ENCODE data around the gene RND1. TPM values are rescaled to one million over a fixed set of nuclear protein-coding genes. Genes with fewer than 3 reads are reported as not detected.

The RND1 gene
- total and polyA plus RNA-seq, 2 of the 13 experiments (the other 11 are each of a cell fraction or from before 2014, with no cell fraction given) = 1.8 to 1.9 TPM

GRCh38 chr12:48890657-48891418 lies 25.2 kb upstream of the RND1 start (continued):
- TF ChIP-seq ZNF30 (CRISPR knock-in tag; IDR thresholded peaks at IDR 0.05) = no peak
- TF ChIP-seq CBFB (CRISPR knock-in tag; IDR thresholded peaks at IDR 0.05) = 0 out of 2 replicates have a peak, but pooled peaks have one; percentile 34
- no peak for TF ChIP-seq ZEB1 (IDR thresholded peaks at IDR 0.05; ENCODE audit: insufficient replicate concordance, low read depth)
- no peak for TF ChIP-seq GPN1 (CRISPR knock-in tag; IDR thresholded peaks at IDR 0.05; ENCODE audit: borderline replicate concordance)
- no peak for TF ChIP-seq SRY (CRISPR knock-in tag; IDR thresholded peaks at IDR 0.05)
- TF ChIP-seq ETS1 (CRISPR knock-in tag; IDR thresholded peaks at IDR 0.05) = no peak
- TF ChIP-seq ZNF878 (CRISPR knock-in tag; IDR thresholded peaks at IDR 0.05) = no peak
- no peak for TF ChIP-seq ZNF629 (CRISPR knock-in tag; conservative IDR thresholded peaks at IDR 0.05)
- no peak for TF ChIP-seq TBL1XR1 (IDR thresholded peaks at IDR 0.05; ENCODE audit: borderline replicate concordance, low read length, partially characterized antibody)
- TF ChIP-seq ZNF33B (CRISPR knock-in tag; IDR thresholded peaks at IDR 0.05) = no peak
- TF ChIP-seq ZKSCAN5 (CRISPR knock-in tag; IDR thresholded peaks at IDR 0.05) = no peak
- TF ChIP-seq IKZF1 (IDR thresholded peaks at IDR 0.05) = no peak
- no peak for TF ChIP-seq CCAR2 (optimal IDR thresholded peaks at IDR 0.05; ENCODE audit: low read depth, low read length)
- TF ChIP-seq, protein P1, sequence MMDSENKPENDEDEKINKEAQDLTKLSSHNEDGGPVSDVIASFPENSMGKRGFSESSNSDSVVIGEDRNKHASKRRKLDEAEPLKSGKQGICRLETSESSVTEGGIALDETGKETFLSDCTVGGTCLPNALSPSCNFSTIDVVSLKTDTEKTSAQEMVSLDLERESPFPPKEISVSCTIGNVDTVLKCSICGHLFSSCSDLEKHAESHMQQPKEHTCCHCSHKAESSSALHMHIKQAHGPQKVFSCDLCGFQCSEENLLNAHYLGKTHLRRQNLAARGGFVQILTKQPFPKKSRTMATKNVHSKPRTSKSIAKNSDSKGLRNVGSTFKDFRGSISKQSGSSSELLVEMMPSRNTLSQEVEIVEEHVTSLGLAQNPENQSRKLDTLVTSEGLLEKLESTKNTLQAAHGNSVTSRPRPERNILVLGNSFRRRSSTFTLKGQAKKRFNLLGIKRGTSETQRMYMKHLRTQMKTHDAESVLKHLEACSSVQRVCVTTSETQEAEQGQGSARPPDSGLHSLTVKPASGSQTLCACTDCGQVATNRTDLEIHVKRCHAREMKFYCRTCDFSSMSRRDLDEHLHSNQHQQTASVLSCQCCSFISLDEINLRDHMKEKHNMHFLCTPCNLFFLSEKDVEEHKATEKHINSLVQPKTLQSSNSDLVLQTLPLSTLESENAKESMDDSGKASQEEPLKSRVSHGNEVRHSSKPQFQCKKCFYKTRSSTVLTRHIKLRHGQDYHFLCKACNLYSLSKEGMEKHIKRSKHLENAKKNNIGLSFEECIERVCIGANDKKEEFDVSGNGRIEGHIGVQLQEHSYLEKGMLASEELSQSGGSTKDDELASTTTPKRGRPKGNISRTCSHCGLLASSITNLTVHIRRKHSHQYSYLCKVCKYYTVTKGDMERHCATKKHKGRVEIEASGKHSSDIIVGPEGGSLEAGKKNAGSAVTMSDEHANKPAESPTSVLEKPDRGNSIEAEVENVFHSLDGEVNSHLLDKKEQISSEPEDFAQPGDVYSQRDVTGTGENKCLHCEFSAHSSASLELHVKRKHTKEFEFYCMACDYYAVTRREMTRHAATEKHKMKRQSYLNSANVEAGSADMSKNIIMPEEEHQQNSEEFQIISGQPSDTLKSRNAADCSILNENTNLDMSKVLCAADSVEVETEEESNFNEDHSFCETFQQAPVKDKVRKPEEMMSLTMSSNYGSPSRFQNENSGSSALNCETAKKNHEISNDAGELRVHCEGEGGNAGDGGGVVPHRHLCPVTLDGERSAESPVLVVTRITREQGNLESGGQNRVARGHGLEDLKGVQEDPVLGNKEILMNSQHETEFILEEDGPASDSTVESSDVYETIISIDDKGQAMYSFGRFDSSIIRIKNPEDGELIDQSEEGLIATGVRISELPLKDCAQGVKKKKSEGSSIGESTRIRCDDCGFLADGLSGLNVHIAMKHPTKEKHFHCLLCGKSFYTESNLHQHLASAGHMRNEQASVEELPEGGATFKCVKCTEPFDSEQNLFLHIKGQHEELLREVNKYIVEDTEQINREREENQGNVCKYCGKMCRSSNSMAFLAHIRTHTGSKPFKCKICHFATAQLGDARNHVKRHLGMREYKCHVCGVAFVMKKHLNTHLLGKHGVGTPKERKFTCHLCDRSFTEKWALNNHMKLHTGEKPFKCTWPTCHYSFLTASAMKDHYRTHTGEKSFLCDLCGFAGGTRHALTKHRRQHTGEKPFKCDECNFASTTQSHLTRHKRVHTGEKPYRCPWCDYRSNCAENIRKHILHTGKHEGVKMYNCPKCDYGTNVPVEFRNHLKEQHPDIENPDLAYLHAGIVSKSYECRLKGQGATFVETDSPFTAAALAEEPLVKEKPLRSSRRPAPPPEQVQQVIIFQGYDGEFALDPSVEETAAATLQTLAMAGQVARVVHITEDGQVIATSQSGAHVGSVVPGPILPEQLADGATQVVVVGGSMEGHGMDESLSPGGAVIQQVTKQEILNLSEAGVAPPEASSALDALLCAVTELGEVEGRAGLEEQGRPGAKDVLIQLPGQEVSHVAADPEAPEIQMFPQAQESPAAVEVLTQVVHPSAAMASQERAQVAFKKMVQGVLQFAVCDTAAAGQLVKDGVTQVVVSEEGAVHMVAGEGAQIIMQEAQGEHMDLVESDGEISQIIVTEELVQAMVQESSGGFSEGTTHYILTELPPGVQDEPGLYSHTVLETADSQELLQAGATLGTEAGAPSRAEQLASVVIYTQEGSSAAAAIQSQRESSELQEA (CRISPR knock-in tag; IDR thresholded peaks at IDR 0.05; ENCODE audit: not compliant biosample characterization) = no peak
- no peak for TF ChIP-seq ZNF572 (CRISPR knock-in tag; IDR thresholded peaks at IDR 0.05)
- no peak for TF ChIP-seq ATAD3A (CRISPR knock-in tag; IDR thresholded peaks at IDR 0.05)
- TF ChIP-seq, protein P2, sequence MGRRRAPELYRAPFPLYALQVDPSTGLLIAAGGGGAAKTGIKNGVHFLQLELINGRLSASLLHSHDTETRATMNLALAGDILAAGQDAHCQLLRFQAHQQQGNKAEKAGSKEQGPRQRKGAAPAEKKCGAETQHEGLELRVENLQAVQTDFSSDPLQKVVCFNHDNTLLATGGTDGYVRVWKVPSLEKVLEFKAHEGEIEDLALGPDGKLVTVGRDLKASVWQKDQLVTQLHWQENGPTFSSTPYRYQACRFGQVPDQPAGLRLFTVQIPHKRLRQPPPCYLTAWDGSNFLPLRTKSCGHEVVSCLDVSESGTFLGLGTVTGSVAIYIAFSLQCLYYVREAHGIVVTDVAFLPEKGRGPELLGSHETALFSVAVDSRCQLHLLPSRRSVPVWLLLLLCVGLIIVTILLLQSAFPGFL (CRISPR knock-in tag; IDR thresholded peaks at IDR 0.05) = no peak
- TF ChIP-seq ZNF256 (CRISPR knock-in tag; conservative IDR thresholded peaks at IDR 0.05) = no peak
- TF ChIP-seq NCOA5 (CRISPR knock-in tag; IDR thresholded peaks at IDR 0.05) = no peak
- no peak for TF ChIP-seq RARG (CRISPR knock-in tag; IDR thresholded peaks at IDR 0.05; ENCODE audit: low read depth)
- TF ChIP-seq SP5 (CRISPR knock-in tag; IDR thresholded peaks at IDR 0.05; ENCODE audit: borderline replicate concordance, low read depth) = no peak

All from HepG2 (cell line).